WERI-Rb-1 (cell line): ENCODE measurements around the gene COX17.

ENCODE experiments used
- DNase-seq: peaks from one replicate; pipeline ENCODE4 v3.0.0-alpha.2; 2020
- H3K27ac ChIP-seq: fragments of 250-450 bp; sonication (Bioruptor Pico); 2 replicates; pipeline ENCODE4 v1.5.1; 2020; ENCODE audit warnings: mild to moderate bottlenecking, moderate library complexity
- H3K27me3 ChIP-seq: fragments of 250-450 bp; sonication (Bioruptor Pico); 2 replicates; pipeline ENCODE4 v1.5.1; 2021; ENCODE audit warnings: mild to moderate bottlenecking, low read depth, moderate library complexity; ENCODE audit not compliant: insufficient read depth, severe bottlenecking
- H3K36me3 ChIP-seq: fragments of 250-450 bp; sonication (Bioruptor Pico); 2 replicates; pipeline ENCODE4 v1.5.1; 2020; ENCODE audit warnings: mild to moderate bottlenecking, moderate library complexity
- H3K4me3 ChIP-seq: 2 replicates; pipeline ENCODE4 v1.5.1; 2011; ENCODE audit warnings: low read depth, mild to moderate bottlenecking, control low read depth, low read length
- H3K9me3 ChIP-seq: fragments of 250-450 bp; sonication (Bioruptor Pico); 2 replicates; pipeline ENCODE4 v1.5.1; 2021; ENCODE audit warnings: mild to moderate bottlenecking, moderate library complexity; ENCODE audit not compliant: severe bottlenecking
- CTCF ChIP-seq: IDR thresholded peaks from 2 replicates; pipeline ENCODE4 v1.5.1; 2011; ENCODE audit warnings: low read depth, mild to moderate bottlenecking, control low read depth, inconsistent platforms, low read length

The COX17 gene

GRCh38 chr3:119676771-119677640 is at the start of gene COX17:
Gene COX17, minus strand, starts transcription at chr3:119677406. Its CDS starts 96 bp downstream, at chr3:119677310.
- Histone ChIP-seq H3K4me3 (peak within 1 kb of the TSS; percentile 81), H3K36me3 (peaks cover 26% of the 10 kb centered on the region), H3K9me3 (no peaks in the 10 kb centered on the region), H3K27ac (peak within 1 kb of the TSS; percentile 92), H3K27me3 (no peaks in the 10 kb centered on the region)
- TF ChIP-seq CTCF, result no peak
- DNase-seq, result peak; percentile 95

- Histone ChIP-seq H3K27ac (no peak overlapping the region), H3K36me3 (no peaks in the 10 kb centered on the region), H3K9me3 (no peaks in the 10 kb centered on the region), H3K27me3 (no peaks in the 10 kb centered on the region), H3K4me3 (no peak overlapping the region)
- DNase-seq, result no peak
- TF ChIP-seq CTCF, result no peak
Measured at GRCh38 chr3:119726909-119727308, 49.7 kb upstream of the COX17 start.

- H3K4me3 ChIP-seq, result no peak overlapping the region
- H3K9me3 ChIP-seq, result no peaks in the 10 kb centered on the region
- no peaks in the 10 kb centered on the region for H3K36me3 ChIP-seq
- H3K27me3 ChIP-seq, result no peaks in the 10 kb centered on the region
- no peak for DNase-seq
- TF ChIP-seq CTCF, result no peak
- H3K27ac ChIP-seq, result no peak overlapping the region
Measured at GRCh38 chr3:119723022-119723421, 45.8 kb upstream of the COX17 start.

- Histone ChIP-seq H3K36me3 (no peaks in the 10 kb centered on the region), H3K27ac (no peak overlapping the region), H3K4me3 (no peak overlapping the region), H3K9me3 (no peaks in the 10 kb centered on the region), H3K27me3 (no peaks in the 10 kb centered on the region)
- DNase-seq, result no peak
- no peak for TF ChIP-seq CTCF
Measured at GRCh38 chr3:119717520-119717919, 40.3 kb upstream of the COX17 start.

- Histone ChIP-seq H3K27ac (no peak overlapping the region), H3K36me3 (no peaks in the 10 kb centered on the region), H3K27me3 (no peaks in the 10 kb centered on the region), H3K4me3 (no peak overlapping the region), H3K9me3 (no peaks in the 10 kb centered on the region)
- no peak for DNase-seq
- no peak for TF ChIP-seq CTCF
Measured at GRCh38 chr3:119716998-119717397, 39.8 kb upstream of the COX17 start.
